H9 (cell line): ENCODE data around the gene CCT7. TPM values are rescaled to one million over a fixed set of nuclear protein-coding genes. Genes with fewer than 3 reads are reported as not detected.

Source experiments
- DNase-seq: peaks from one replicate; pipeline ENCODE4 v3.0.0-alpha.2; 2017
- H2AFZ ChIP-seq: one replicate; pipeline ENCODE4 v1.6.1; 2013; ENCODE audit warnings: mild to moderate bottlenecking, low read length, control low read depth, moderate library complexity
- H2AK5ac ChIP-seq: 2 replicates; pipeline ENCODE4 v1.6.1; 2013; ENCODE audit warnings: low read length, control low read depth, mixed read lengths; ENCODE audit not compliant: insufficient read length
- H2BK120ac ChIP-seq: one replicate; pipeline ENCODE4 v1.6.1; 2013; ENCODE audit warnings: low read depth, mild to moderate bottlenecking, low read length, control low read depth, inconsistent platforms; ENCODE audit not compliant: poor library complexity, severe bottlenecking
- H2BK12ac ChIP-seq: 2 replicates; pipeline ENCODE4 v1.6.1; 2013; ENCODE audit warnings: low read length, control low read depth, mixed read lengths, low read depth; ENCODE audit not compliant: insufficient read length
- H2BK15ac ChIP-seq: 2 replicates; pipeline ENCODE4 v1.6.1; 2013; ENCODE audit warnings: low read depth, low read length, control low read depth
- H2BK20ac ChIP-seq: one replicate; pipeline ENCODE4 v1.6.1; 2013; ENCODE audit warnings: low read depth, mild to moderate bottlenecking, low read length, control low read depth, inconsistent platforms; ENCODE audit not compliant: poor library complexity, severe bottlenecking
- H2BK5ac ChIP-seq: 2 replicates; pipeline ENCODE4 v1.6.1; 2013; ENCODE audit warnings: low read length, control low read depth, mixed read lengths; ENCODE audit not compliant: insufficient read length
- H3K14ac ChIP-seq: 2 replicates; pipeline ENCODE4 v1.6.1; 2013; ENCODE audit warnings: low read length, control low read depth; ENCODE audit not compliant: insufficient read depth
- H3K18ac ChIP-seq: 2 replicates; pipeline ENCODE4 v1.6.1; 2013; ENCODE audit warnings: low read depth, mild to moderate bottlenecking, mixed read lengths, low read length, control low read depth; ENCODE audit not compliant: insufficient read length
- H3K23ac ChIP-seq: 2 replicates; pipeline ENCODE4 v1.6.1; 2013; ENCODE audit warnings: low read length, control low read depth, mixed read lengths, low read depth; ENCODE audit not compliant: insufficient read length
- H3K23me2 ChIP-seq: 2 replicates; pipeline ENCODE4 v1.6.1; 2013; ENCODE audit warnings: low read depth, mild to moderate bottlenecking, mixed read lengths, low read length, control low read depth; ENCODE audit not compliant: insufficient read length, poor library complexity, severe bottlenecking
- H3K27ac ChIP-seq: 2 replicates; pipeline ENCODE4 v1.5.1; 2013; ENCODE audit warnings: low read length, control low read depth, mixed read lengths, low read depth; ENCODE audit not compliant: insufficient read length
- H3K27me3 ChIP-seq: 2 replicates; pipeline ENCODE4 v1.6.1; 2013; ENCODE audit warnings: low read length, control low read depth, inconsistent platforms; ENCODE audit not compliant: insufficient read depth
- H3K4ac ChIP-seq: 2 replicates; pipeline ENCODE4 v1.6.1; 2013; ENCODE audit warnings: low read depth, mild to moderate bottlenecking, control low read depth, inconsistent platforms, low read length, moderate library complexity
- H3K4me1 ChIP-seq: 2 replicates; pipeline ENCODE4 v1.6.1; 2013; ENCODE audit warnings: low read length, control low read depth, inconsistent platforms; ENCODE audit not compliant: insufficient read depth
- H3K4me2 ChIP-seq: 2 replicates; pipeline ENCODE4 v1.6.1; 2013; ENCODE audit warnings: low read length, control low read depth, mixed read lengths; ENCODE audit not compliant: insufficient read length, insufficient read depth
- H3K56ac ChIP-seq: 2 replicates; pipeline ENCODE4 v1.6.1; 2013; ENCODE audit warnings: low read depth, mild to moderate bottlenecking, mixed read lengths, low read length, control low read depth; ENCODE audit not compliant: insufficient read length
- H3K79me1 ChIP-seq: 2 replicates; pipeline ENCODE4 v1.6.1; 2013; ENCODE audit warnings: low read depth, mild to moderate bottlenecking, moderate library complexity, low read length, control low read depth, inconsistent platforms; ENCODE audit not compliant: insufficient read depth, poor library complexity, severe bottlenecking
- H3K79me2 ChIP-seq: 2 replicates; pipeline ENCODE4 v1.6.1; 2013; ENCODE audit warnings: low read length, control low read depth, inconsistent platforms; ENCODE audit not compliant: insufficient read depth
- H3K9ac ChIP-seq: 2 replicates; pipeline ENCODE4 v1.6.1; 2013; ENCODE audit warnings: low read length, control low read depth, mixed read lengths; ENCODE audit not compliant: insufficient read length; ENCODE audit errors: extremely low read depth
- H3K9me3 ChIP-seq: one replicate; pipeline ENCODE4 v1.6.1; 2013; ENCODE audit warnings: low read depth, low read length, inconsistent platforms; ENCODE audit not compliant: control insufficient read depth
- H3T11ph ChIP-seq: one replicate; pipeline ENCODE4 v1.6.1; 2013; ENCODE audit warnings: mild to moderate bottlenecking, low read length, control low read depth, inconsistent platforms
- H4K20me1 ChIP-seq: one replicate; pipeline ENCODE4 v1.6.1; 2013; ENCODE audit not compliant: control insufficient read depth, insufficient read length, insufficient read depth
- H4K5ac ChIP-seq: 2 replicates; pipeline ENCODE4 v1.6.1; 2013; ENCODE audit warnings: low read depth, mild to moderate bottlenecking, mixed read lengths, low read length, control low read depth; ENCODE audit not compliant: insufficient read length
- H4K8ac ChIP-seq: replicated peaks from 2 replicates; pipeline ENCODE4 v1.6.1; 2013; ENCODE audit warnings: low read length, control low read depth, mixed read lengths, low read depth; ENCODE audit not compliant: insufficient read length
- H4K91ac ChIP-seq: 2 replicates; pipeline ENCODE4 v1.6.1; 2013; ENCODE audit warnings: low read depth, mild to moderate bottlenecking, moderate library complexity, mixed read lengths, low read length, control low read depth; ENCODE audit not compliant: insufficient read length
- H3K27ac Mint-ChIP-seq, 3 experiments: 2 replicates in 2 of 3; 3 replicates in 1 of 3; pipeline ENCODE4 v1.8.0; 2020 to 2021; ENCODE audit warnings: mixed read lengths in 3 of 3, mild to moderate bottlenecking in 1 of 3, moderate library complexity in 1 of 3
- H3K27me3 Mint-ChIP-seq: 2 replicates; pipeline ENCODE4 v1.8.0; 2021; ENCODE audit warnings: low read depth, mild to moderate bottlenecking, moderate library complexity, mixed read lengths
- H3K36me3 Mint-ChIP-seq, 3 experiments: 2 replicates in 2 of 3; 3 replicates in 1 of 3; pipeline ENCODE4 v1.8.0; 2020 to 2021; ENCODE audit warnings: low read depth in 3 of 3, mixed read lengths in 3 of 3; ENCODE audit not compliant: insufficient read depth in 1 of 3
- H3K4me1 Mint-ChIP-seq, 2 experiments: 2 replicates each; pipeline ENCODE4 v1.8.0; 2020; ENCODE audit warnings: mixed read lengths in 2 of 2
- H3K4me3 Mint-ChIP-seq, 2 experiments: 2 replicates in 1 of 2; 3 replicates in 1 of 2; pipeline ENCODE4 v1.8.0; 2020 to 2021; ENCODE audit warnings: mild to moderate bottlenecking in 2 of 2, mixed read lengths in 2 of 2, moderate library complexity in 1 of 2
- H3K9me3 Mint-ChIP-seq, 2 experiments: 2 replicates in 1 of 2; 3 replicates in 1 of 2; pipeline ENCODE4 v1.8.0; 2020; ENCODE audit warnings: mild to moderate bottlenecking in 2 of 2, mixed read lengths in 2 of 2, moderate library complexity in 1 of 2
- CTCF ChIP-seq: fragments of 200-600 bp; sonication (generic); conservative IDR thresholded peaks from 3 replicates; pipeline ENCODE4 v1.8.0; 2021; ENCODE audit warnings: antibody characterized with exemption, mild to moderate bottlenecking
- WGBS: extraction: QIAGEN DNeasy Blood & Tissue Kit; methylation state at CpG from one replicate; pipeline ENCODE4 v1.1.7; 2013; ENCODE audit warnings: missing lambda C conversion rate, low lambda C conversion rate, mixed read lengths; ENCODE audit not compliant: insufficient read length; ENCODE audit errors: extremely low coverage; 5-methylcytosine and 5-hydroxymethylcytosine counted together
- total RNA-seq: library from RNA; stranded (reverse); gene quantifications from 2 replicates; pipeline ENCODE4 v1.2.1, GENCODE V29; 2021

Gene CCT7
- total RNA-seq, 1 experiment from 2014 or later, result 500 TPM

GRCh38 chr2:73252238-73253027, 18.3 kb downstream of the CCT7 start:
- Histone ChIP-seq H3K27me3 (no peaks in the 10 kb centered on the region), H2BK15ac (no peak overlapping the region), H3K23ac (no peak overlapping the region), H3K23me2 (no peaks in the 10 kb centered on the region), H2AFZ (no peak overlapping the region), H3T11ph (no peak overlapping the region), H3K56ac (no peak overlapping the region), H2AK5ac (no peak overlapping the region), H4K5ac (no peak overlapping the region), H4K20me1 (no peaks in the 10 kb centered on the region), H3K14ac (no peak overlapping the region), H3K4ac (no peak overlapping the region), H4K91ac (no peak overlapping the region), H2BK20ac (no peak overlapping the region), H3K79me2 (no peaks in the 10 kb centered on the region), H4K8ac (no peak overlapping the region), H3K18ac (no peak overlapping the region), H2BK120ac (no peak overlapping the region), H3K4me1 (no peaks in the 10 kb centered on the region), H3K9me3 (no peaks in the 10 kb centered on the region), H3K4me2 (no peak overlapping the region), H3K79me1 (no peaks in the 10 kb centered on the region), H2BK12ac (no peak overlapping the region), H3K9ac (no peak overlapping the region), H3K27ac (no peak overlapping the region), H2BK5ac (no peak overlapping the region)
- no peak for TF ChIP-seq CTCF
- H3K4me1 Mint-ChIP-seq, result peaks cover 10 to 16% of the 10 kb centered on the region in 2 experiments
- H3K36me3 Mint-ChIP-seq, result peaks cover 41 to 75% (median 56%) of the 10 kb centered on the region in 3 experiments
- no peak overlapping the region for H3K27ac Mint-ChIP-seq
- DNase-seq, result no peak
- H3K9me3 Mint-ChIP-seq, result no peaks in the 10 kb centered on the region; a peak in 1 of 5 replicates
- H3K27me3 Mint-ChIP-seq, result no peaks in the 10 kb centered on the region
- no CpG with 5 or more reads among the region's 17 CpGs for WGBS
- no peak overlapping the region for H3K4me3 Mint-ChIP-seq
